Stimulated activated CD8-positive, alpha-beta memory T cell treated with anti-CD3 and anti-CD28 coated beads, Interleukin-7, amount 100 ng/mL, for 4 hours (primary cell): ENCODE measurements around the gene USP47.
"Not testable (repeated sequence)": the region's sequence is repeated elsewhere in the genome, so short reads cannot be mapped to it uniquely, and the experiment has no call there.

Experiments used
- DNase-seq, 2 donors: peaks; one replicate each; pipeline ENCODE4 v3.0.0-alpha.2; 2020; ENCODE audit warnings: low read depth in 2 of 2

USP47 gene

GRCh38 chr11:11822946-11823345, 18.8 kb upstream of the USP47 start:
- no peak for DNase-seq

DNA sequence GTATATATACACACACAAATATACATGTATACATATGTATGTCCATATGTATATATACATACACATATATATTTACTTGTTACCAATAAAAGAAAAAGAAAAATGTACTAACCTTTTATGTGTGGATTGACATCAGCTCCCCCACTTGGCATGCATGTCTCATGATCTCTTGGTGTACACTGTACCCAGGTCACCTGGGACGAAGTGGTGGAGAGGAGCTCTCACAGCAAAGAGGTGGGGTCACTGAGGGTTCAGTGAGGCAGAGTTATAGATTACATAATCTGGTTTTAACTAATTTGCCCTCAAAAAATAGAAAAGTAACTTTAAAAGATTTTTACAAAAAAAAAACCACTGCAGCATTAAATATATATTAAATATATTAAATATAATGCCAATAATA, 15.5 kb upstream of the USP47 start:
- no peak for DNase-seq

DNA sequence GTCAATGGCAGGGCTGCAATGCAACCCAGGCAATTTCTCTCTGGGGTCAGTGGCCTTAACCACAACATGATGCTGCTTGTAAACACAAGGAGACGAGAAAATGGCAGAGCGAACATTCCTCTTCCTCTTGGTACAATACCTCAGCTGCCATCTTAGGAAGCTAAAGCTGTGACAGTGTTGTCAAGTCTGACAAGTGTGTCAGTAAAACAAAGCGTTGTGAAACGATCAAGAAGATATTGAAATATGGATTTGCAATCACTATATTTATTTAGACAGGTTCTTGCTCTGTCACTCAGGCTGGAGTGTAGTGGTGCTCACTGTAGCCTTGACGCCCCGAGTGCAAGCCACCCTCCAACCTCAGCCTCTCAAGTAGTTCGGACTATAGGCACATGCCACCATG, 14.5 kb upstream of the USP47 start:
- no peak for DNase-seq

DNA sequence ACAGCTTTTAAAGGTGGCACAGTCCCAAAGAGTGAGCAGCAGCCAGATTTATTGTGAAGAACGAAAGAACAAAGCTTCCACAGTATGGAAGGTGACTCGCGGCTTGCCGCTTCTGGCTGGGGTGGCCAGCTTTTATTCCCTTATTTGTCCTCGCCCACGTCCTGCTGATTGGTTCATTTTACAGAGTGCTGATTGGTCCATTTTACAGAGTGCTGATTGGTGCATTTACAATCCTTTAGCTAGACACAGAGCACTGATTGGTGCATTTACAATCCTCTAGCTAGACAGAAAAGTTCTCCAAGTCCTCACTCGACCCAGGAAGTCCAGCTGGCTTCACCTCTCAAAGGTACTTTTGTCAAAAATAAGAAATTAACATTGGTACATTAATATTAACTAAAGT, 10.4 kb upstream of the USP47 start:
- DNase-seq: not testable (repeated sequence)

DNA sequence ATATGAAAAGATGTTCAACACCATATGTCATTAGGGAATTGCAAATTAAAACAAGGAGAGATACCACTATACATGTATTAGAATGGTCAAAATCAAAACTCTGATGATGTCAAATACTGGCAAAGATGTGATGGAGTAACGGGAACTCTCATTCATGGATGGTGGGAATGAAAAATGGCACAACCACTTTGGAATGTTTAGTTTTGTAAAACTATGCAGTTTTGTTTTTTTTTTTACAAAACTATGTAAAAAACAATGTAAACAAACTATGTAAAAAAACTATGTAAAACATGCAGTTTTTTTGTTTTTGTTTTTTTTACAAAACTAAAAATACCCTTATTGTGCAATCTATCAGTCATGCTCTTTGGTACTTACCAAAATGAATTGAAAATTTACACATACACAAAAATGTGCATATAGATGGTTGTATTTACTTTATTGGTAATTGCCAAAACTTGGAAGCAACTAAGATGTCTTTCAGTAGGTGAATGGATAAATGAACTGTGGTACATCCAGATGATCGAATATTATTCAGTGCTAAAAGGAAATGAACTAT, 5.0 kb upstream of the USP47 start:
- no peak for DNase-seq

GRCh38 chr11:11839718-11840117, 2.1 kb upstream of the USP47 start:
- no peak for DNase-seq

GRCh38 chr11:11841116-11841722, 553 bp upstream of the USP47 start:
- DNase-seq: peak in 1 of 2 donors; percentile 3

- DNase-seq: peak; percentile 35 to 39
These were observed 743 bp downstream of the USP47 start for GRCh38 chr11:11842421-11843008.

GRCh38 chr11:11843211-11843621, 1.4 kb downstream of the USP47 start:
- no peak for DNase-seq

DNA sequence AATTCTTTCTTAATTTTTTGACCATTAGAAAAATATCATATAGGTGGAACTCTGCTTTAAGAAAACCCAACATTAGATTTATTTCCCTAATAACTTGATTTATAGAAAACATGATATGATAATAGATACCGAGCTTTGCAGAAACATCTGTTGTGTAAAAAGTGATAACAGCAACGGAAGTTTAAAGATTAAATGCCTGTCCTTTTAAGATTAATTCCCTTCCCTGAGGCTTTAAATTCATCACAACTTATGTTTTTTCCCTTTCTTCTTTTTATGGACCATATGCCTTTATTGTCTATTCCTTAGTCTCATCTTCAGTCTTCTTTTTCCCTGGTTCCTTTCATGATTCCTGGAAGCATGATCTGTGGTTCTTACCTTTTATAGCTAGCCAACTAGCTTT, 1.9 kb downstream of the USP47 start:
- DNase-seq: no peak

DNA sequence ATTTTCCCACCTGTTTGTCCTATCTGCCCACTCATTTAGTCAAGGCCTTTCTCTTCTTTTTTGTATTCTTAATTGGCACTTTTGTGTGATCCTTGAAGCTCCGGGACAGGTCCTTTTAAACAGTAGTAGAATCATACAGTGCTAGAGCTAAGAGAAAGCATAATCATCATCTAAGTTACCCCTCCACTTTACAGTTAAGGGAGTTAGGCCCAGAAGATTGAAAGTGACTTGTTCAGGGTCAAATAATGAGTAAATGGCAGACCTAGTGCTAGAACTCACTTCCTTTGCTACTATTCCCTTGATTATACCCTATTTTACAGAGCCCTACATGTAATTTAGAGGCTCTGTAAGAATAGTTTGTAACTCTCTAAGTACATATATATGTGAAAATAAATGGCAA, 2.5 kb downstream of the USP47 start:
- no peak for DNase-seq

DNA sequence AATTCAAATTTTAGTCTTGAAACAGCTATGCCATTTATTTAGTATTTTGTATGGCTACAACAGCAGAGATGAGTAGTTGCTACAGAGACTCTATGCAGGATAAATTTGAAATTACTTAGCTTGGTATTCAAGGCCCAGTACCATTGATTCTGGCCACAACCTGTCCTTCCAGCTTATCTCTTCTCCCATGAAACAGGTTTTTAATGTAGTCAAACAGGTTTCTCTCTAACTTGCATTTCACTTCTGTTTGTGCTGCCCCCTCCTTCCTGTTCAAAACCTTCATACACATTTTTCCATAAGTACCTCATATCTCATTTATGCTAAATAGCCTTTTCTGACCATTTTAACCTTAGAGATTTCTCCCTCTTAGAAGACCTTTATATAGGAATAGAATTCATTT, 3.3 kb downstream of the USP47 start:
- no peak for DNase-seq

DNA sequence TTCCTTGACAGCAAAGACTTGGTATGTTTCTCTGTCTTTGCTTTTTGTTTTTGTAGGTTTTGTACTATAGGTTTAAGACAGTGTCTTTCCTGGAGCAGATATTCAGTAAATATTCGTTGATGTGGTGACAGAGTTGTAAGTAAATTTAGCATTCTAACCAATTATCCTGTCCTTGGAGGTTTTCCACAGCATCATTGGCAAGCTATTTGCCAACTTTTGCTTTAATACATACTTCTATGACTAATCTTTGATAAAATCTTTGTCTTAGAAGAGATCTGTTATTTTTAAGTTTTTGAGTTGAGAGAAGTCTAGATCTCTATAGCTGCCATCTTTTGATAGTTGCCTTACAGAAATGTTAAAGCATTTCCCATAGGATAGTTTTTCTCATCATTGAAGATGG, 3.8 kb downstream of the USP47 start:
- no peak for DNase-seq

DNA sequence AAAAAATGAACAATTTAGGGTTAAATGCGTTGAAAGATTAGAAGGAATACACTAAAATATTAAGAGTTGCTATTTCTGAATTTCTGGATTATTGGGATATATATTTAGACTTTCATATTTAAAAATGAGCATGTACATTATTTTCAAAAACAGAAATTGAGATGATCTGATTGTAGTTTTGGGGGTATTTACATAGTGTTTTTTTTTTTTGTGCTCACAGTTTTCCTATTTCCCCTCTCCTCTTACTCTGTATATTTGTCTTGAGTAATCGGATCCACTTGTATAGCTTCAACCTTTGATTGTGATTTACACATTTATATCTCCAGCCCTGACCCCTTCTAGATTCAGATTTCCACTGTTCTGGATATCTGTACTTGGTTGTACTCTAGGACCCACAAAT, 5.3 kb downstream of the USP47 start:
- DNase-seq: no peak

GRCh38 chr11:11848891-11849746, 7.3 kb downstream of the USP47 start:
- peak; percentile 23 to 31 for DNase-seq

DNA sequence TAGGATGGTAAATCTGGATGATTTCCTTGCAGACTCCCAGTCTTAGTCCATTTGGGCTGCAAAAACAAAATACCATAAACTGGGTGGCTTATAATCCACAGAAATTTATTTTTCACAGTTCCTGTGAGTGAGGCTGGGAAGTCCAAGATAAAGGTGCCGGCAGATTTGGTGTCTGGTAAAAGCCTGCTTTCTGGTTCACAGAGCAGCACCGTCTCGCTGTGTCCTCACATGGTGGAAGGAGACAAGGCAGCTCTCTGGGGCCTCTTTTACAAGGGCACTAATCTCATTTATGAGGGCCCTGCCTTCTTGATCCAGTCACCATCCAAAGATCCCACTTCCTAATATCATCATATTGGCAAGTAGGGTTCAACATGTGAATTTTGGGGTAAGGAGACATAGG, 8.9 kb downstream of the USP47 start:
- no peak for DNase-seq

DNA sequence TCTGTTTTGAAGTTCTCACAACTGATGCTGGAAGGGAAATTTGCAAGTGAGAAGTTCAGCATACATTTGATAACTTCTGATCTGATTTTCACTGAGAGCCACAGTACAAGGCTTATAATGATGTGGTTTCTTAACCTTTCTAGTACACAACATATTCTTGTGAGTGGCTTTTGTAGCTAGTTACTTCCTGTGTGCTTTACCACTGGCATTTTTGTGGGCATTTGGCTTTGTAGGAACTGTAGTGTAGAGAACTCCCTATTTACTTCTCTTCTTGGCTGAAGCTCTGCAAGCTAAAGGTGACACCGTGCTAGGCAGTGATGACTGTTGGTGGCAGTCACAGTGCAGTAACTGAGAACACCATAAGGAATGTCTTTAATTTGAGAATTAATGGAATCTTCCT, 14.9 kb downstream of the USP47 start:
- no peak for DNase-seq

- no peak for DNase-seq
These were observed 16.0 kb downstream of the USP47 start for GRCh38 chr11:11857769-11858168.

GRCh38 chr11:11858676-11859075, 16.9 kb downstream of the USP47 start:
- DNase-seq: no peak

DNA sequence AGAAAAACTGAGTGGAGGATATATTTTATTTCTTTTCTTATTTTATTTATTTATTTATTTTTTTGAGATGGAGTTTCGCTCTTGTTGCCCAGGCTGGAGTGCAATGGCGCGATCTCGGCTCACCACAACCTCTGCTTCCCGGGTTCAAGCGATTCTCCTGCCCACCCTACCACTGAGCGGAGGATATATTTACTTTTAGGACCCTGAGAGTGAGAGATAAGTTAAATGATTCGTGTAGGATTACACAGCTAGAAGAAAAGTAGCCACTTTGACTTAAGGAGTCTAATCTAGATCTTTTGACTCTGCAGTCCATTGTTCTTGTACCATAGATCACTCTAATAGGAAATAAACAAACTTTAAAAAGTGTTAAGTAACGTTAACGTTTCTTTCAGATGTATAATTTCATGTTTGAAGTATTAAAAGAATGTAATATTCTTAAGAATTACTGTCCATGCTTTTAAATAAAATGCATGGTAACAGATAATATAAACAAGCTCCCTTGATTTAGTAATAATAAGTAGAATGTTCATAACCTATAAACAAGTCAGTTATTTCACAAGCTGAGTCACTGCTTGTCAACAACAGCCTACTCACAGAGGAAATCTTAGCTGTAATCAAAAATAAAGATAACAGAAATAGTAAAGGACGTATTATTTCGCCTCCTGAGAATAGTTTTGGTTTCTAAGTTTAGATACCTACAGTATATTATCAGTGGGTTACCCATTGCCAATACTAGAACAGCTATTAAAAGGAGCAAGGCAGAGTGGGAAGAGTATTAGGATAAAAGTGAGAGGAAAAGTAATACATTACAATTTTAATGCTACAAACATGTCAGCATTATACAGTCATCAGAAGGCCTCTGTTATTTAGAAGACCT, 18.6 kb downstream of the USP47 start:
- DNase-seq: no peak

GRCh38 chr11:11862999-11863398, 21.2 kb downstream of the USP47 start:
- DNase-seq: no peak

DNA sequence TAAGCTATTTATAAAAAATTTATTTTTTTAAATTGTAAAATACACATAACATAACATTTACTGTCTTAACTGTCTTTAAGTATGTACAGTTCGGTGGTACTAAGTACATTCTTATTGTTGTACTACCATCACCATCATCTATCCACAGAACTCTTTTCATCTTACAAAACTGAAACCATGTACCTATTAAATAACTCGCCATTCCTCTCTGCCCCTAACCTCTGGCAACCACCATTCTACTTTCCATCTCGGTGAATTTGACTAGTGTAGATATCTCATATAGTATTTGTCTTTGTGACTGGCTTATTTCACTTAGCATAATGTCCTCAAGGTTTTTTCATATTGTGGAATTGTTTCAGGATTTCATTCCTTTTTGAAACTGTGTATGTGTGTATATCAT, 22.6 kb downstream of the USP47 start:
- no peak for DNase-seq
